GM12874 (cell line): Measurements from ENCODE around the gene HIP1.

Experiments
- TF ChIP-seq, protein P1 (sequence below): IDR thresholded peaks from 2 replicates; pipeline ENCODE4 v1.5.1; 2011; ENCODE audit warnings: low read depth, mild to moderate bottlenecking, control low read depth, low read length, moderate library complexity; ENCODE audit not compliant: insufficient read depth

Gene HIP1

DNA sequence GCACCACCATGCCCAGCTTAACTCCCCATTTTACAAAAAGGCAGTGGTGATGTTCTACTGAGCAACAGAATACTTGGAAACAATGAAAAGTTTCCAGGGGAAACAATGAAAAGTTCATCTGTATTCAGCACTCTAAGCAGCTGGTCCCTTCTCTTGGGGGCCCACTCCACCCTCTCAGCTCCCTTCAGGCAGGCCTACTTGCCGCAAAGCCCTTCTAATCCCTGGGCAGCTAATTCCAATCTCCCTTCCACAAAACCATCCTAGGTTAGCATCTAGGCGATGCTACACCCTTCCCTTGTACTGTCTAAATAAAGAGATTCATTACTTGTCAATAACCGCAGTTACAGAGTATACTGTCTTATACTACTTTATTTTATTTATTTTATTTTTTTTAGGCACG, 167.5 kb downstream of the HIP1 start:
- TF ChIP-seq, protein P1, sequence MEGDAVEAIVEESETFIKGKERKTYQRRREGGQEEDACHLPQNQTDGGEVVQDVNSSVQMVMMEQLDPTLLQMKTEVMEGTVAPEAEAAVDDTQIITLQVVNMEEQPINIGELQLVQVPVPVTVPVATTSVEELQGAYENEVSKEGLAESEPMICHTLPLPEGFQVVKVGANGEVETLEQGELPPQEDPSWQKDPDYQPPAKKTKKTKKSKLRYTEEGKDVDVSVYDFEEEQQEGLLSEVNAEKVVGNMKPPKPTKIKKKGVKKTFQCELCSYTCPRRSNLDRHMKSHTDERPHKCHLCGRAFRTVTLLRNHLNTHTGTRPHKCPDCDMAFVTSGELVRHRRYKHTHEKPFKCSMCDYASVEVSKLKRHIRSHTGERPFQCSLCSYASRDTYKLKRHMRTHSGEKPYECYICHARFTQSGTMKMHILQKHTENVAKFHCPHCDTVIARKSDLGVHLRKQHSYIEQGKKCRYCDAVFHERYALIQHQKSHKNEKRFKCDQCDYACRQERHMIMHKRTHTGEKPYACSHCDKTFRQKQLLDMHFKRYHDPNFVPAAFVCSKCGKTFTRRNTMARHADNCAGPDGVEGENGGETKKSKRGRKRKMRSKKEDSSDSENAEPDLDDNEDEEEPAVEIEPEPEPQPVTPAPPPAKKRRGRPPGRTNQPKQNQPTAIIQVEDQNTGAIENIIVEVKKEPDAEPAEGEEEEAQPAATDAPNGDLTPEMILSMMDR = no peak

DNA sequence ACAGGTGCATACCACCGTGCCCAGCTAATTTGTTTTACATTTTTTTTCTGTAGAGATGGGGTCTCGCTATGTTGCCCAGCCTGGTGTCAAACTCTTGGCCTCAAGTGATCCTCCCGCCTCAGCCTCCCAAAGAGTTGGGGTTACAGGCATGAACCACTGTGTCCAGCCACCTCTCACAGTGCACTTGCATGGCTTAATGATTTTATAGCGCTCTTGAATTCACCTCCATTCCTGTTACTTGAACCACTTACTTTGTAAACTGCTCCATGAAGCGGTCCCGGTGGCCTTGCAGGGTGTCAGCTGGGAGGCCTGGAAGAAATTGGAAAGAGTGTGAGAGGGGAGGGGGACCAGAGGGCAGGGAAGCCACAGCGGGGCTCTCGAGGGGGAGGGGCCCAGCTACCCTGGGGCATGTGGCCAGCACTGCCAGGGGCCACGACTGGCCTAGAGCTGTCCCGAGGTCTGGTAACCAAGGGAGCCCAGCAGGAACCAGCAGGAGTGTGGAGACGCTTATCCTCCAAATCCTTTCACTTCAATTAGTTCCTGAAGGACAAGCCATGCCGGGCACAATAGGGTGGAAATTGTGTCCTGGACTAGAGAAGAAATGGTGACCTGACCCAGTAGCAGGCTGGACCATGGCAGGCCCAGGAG, 170.7 kb downstream of the HIP1 start:
- TF ChIP-seq, protein P1 = no peak

DNA sequence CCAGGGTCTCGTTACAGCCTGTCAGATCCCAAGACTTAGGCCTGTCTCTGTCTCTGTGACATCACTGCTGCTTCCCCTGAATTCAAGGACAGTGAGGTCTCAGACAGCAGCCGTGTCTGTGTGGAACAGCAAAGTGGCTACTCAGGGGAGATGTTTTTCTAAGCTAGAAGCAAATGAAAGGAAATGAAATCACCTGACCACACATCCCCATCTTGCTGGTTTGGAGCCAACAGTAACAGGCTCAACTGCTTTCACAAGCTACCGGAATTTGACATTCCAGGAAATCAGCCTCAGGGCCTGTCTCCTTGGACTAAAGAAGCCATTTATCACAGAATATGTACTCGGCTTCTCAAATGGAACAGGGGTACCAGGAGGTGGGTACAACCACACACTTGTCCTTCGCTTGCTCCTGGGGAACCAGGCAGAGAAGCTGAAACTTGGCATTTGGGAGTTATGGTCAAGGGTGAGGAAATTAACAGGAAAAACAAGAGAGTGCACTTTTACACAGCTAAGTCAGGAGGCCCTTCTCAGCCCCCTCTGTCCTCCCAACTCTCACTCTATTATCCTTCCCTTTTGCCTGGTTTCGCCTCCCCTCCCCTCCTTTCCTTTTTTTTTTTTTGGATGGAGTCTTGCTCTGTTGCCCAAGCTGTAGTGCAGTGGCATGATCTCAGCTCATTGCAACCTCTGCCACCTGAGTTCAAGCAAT, 173.5 kb downstream of the HIP1 start:
- TF ChIP-seq, protein P1 = no peak

DNA sequence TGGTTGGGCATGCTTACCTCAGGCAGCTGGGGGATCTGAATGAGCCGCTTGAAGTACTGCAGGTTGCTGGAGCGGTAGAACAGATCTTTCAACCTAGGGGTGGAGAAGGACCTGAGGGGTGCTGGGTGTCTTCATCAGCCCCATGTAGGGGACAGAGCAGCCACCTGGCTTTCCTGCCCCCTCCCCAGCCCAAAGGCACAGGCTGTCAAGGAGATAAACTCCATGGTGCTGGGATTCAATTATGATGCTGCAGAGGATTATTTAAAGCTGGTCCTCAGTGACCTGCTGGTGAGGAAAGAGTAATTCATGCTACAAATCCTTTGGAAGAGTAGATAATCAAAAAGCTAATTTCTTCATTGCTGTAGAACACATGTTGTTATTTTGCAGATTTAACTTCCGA, 175.6 kb downstream of the HIP1 start:
- TF ChIP-seq, protein P1 = no peak

DNA sequence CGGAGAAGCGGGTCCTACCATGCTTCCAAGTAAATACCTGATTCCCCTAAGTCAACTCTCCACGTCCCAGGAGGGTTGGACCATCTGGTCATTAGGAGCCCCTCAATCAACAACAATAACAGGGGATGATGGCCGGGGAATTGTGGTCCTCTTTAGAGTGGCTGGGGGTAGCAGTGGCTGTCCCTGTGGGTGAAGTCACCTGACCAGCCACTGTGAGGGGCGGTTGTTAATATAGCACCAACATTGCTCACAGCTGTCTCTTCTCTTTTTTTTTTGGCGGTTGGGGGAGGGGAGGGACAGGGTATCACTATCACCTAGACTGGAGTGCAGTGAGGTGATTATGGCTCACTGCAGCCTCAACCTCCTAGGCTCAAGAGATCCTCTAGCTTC, 178.8 kb downstream of the HIP1 start:
- TF ChIP-seq, protein P1 = no peak

DNA sequence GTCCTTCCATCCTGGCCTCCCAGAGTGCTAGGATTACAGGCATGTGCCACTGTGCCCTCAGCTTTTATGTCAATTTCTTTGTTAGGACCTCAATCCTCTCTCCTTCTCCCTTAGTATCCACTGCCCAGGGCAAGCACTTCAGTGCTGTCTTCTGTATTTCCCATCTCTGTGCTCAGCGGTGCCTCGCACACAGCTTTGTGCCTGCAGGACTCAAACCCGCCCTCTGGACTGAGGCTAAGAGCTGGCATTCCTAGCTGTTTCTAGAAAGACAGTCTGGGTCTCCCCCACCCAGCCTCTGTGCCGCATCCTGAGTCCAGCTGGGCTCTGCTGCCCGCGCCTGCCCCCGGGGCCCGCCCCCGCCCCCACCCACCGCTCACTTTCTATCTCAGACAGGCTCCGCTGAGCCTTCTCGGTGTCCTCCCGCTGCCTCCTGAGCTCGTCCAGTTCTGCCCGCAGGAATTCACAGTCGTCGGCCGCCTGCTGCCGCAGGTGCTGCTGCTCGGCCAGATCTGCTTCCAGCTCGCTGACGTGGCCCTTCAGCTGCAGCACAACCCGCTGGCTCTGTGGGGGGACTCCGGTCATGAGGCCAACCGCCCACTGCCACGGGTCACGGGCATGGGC, 179.3 kb downstream of the HIP1 start:
- TF ChIP-seq, protein P1 = no peak

DNA sequence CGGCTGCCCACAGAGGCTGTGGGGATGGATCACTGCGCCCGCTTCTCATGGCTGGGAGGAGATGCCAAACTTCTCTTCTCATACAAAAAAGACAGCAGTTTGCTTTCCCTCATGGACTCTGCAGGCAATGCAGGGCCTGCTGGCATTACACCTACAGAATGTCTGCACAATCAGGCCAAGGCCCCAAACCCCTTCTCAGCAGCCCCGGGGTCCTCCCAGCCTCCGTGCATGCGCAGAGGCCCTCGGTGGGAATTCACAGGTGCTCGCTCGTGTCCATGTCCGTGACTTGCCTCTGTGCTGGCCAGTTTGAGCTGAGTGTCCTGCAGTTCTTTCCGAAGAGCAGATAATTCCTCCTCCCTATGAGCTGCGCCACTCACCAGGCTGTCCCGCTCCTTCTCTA, 183.0 kb downstream of the HIP1 start:
- TF ChIP-seq, protein P1 = no peak
